ENCODE measurements around the gene IFRD2.

Gene IFRD2

DNA sequence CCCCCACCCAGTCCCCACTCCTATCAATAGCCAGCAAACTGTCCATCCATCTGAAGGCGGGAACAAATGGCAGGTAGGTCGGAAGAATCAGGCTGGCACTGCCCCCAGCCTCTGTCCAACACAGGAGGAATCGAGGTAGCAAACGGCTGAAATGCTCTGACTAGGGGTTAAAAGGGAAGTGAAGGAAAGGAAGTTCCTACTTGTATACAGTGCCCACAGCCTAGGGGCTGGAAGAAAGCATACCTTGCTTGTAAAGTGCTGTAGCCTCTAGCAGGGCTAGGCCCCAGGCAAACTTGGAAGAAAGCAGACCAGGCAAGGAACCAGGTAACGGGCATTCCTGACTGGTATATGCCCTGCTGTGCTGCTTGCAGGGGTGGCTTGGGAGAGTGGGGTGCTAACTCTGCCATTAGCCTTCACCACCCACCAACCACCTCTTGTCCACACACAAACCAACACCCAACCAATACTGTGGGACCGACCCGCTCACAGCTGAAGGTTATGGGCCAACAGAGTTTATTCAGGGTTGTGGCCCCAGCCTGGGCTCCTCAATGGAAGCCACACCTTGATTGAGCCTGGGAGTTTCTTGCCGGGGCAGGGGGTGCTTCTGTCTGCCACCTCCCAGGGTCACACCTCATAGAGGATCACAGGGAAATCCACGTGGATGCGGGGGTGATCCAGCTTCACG, 33.4 kb upstream of the IFRD2 start:
- Histone ChIP-seq H3K27ac (peak overlapping the region in 5 of 21 experiments; percentile 32 to 98 (median 44)), H3K4me3 (no peak overlapping the region)

DNA sequence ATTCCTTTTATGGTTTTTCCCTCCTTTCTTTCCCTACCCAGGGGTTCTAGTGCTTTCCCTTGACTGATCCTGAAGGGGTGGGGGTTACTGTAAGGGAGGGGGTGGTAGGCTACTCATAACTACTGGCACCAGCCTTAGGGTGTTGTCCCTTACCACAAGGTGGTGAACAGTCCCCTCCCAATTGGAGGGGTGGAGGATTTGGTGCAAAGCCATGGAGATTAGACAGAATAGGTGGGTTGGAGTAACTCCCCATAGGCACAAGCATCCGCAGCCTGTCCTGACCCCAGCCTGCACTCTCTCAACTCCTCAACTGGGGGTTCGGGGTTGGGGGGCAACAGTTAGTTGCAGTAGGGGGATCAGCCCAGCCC, 32.9 kb upstream of the IFRD2 start:
- no peak overlapping the region for H3K4me3 ChIP-seq
- peak overlapping the region in 9 of 21 experiments; percentile 5 to 98 (median 44) for H3K27ac ChIP-seq

DNA sequence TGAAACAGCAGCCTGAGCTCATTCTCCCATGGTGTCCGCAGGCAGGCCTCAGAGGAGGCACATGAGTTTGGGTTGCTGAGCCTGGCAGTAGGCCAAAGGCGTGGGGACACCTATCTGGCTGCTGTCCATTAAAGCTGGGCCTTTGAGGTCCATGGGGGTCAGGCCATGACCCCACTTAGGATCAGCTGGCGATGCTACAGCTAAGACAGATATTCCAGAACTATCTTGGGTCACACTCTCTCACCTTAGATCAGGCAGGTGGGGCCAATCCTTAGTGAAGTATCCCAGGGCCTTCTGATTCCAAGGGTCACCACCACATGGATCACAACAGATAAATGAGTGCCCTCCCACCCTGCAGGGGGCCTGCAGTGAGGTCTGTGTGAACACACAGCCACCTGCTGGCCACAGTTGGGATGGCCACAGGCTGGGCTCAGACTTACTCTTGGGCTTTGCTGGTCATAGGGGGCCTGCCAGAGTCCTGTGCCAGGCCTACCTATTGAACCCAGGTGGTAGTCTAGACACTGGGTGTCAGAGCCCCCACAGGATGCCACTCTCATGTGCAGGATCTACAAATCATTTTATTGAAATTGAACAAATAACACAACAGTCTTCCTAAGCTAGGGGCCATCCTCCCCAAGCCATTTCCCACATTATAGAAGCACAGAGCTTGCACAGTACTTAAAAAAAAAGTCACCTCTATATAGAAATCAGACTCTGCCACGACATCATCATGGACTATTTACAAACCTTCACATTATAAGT, 32.3 kb upstream of the IFRD2 start:
- peak overlapping the region in 18 of 21 experiments; percentile 36 to 99 (median 98) for H3K27ac ChIP-seq

DNA sequence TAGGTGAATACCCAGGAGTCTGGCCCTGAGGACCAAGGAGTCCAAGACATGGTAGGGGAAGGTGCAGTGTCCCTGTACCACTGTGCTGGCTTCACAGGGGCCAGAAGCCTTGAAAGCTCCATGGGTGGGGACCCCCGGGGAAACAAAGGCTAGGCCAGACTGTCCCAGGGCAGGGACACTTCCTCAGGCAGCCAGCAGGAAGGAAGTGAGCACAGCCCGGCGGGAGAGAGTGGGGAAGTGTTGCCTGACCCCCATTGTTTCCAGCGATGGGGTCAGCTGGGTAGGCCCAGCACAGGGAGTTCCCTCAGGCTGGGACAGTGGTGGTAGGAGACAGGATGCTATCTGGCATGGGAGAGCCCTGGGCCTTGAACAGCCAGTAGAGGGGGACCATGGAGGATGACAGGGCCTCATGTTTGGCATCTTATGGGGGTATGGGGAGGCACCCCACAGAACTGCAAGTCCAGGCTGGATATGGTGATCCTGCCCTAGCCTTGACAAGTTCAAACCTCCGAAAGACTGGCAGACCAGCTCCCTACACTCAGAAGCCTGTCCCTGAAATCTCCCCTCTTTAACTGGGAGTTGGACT, 31.5 kb upstream of the IFRD2 start:
- H3K4me3 ChIP-seq = no peak overlapping the region
- H3K27ac ChIP-seq = peak overlapping the region in 20 of 21 experiments; percentile 36 to 99 (median 97)

More for the DNA sequence above, 32.3 kb upstream of the IFRD2 start:
- no peak overlapping the region for H3K4me3 ChIP-seq

DNA sequence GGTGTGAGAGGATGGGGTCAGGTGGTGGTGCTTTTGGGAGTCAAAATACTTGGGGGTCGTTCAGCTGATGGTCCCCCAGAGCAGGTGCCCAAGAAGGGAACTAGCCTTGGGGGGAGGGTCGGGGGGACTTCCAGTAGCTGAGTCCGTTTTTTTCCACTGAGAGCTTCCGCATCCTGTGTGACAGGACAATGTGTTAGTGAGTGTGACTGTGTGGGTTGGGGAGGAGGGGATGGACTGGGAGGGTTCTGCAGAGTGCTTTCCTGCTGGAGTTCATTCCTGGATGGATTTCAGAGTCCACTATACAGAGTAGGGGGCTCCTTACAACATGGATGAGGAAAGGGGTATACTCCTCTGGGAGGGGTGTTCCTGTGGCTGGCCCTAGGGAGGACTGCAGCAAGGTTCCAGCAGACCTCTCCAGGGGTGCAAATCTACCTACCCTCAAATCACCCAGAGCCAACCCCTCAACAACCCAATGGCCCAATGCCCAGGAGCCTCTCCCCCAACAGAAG, 30.9 kb upstream of the IFRD2 start:
- H3K27ac ChIP-seq = peak overlapping the region in 20 of 21 experiments; percentile 21 to 99 (median 97)
- H3K4me3 ChIP-seq = peak overlapping the region in 1 of 7 experiments; percentile 71

DNA sequence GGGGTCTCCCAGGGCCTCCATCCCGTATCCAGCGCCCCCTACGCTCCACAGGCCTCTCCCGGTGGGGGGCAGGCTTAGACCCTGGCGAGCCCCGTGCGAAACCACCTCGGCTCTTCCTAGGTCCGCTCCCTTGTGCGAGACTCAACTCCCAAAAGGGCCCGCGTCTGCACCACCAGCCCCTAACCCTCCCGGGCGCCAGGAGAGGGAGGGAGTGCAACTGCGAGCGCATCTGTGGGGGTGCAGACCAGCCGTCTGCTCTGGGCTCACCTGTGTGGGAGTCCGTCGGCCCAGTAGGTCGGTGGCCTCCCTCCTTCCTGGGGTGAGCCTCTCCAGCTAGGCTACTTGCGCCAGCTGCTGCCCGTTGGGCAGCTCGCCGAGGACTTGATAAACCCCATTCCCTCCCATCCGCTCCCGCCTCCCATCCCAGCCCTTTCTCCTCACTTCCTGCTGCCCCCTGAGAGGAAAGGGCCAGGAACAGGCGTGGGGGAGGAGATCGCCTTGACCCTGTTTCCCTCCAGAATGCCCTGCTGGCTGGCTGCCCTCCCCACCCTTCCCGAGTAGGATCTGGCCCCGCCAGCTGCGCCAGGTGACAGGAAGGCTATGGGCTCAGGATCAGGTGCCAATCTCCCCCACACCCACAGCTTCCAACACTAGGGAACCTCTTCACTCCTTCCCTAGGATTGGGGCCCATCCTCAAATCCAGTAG, 30.3 kb upstream of the IFRD2 start, which contains the start of gene HYAL2:
Gene HYAL2, minus strand, starts transcription at position 360 of the 706 bp plus-strand sequence. CDS start 2,256 bp downstream, outside the sequence.
- peak within 1 kb of the TSS; percentile 57 to 92 (median 63) for H3K4me3 ChIP-seq

DNA sequence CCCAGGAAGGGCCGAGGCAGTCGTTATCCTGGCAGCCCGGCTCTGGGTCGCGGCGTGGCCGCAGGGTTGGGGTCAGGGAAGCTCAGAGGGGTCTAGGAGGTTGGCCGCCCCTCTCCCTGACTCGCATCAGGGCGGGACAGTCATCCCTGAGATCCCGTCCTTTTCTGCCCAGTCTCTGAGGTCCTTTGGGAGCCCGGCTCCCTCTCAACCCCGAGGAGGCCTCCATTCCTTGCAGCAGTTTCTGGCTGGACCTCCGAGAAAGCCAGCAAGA, 29.8 kb upstream of the IFRD2 start:
- Histone ChIP-seq H3K27ac (peak overlapping the region; percentile 86 to 99 (median 97)), H3K4me3 (peak overlapping the region; percentile 57 to 92 (median 63))

More for the DNA sequence above, 30.3 kb upstream of the IFRD2 start, which contains the start of gene HYAL2:
- H3K27ac ChIP-seq = peak within 1 kb of the TSS; percentile 86 to 99 (median 97)

DNA sequence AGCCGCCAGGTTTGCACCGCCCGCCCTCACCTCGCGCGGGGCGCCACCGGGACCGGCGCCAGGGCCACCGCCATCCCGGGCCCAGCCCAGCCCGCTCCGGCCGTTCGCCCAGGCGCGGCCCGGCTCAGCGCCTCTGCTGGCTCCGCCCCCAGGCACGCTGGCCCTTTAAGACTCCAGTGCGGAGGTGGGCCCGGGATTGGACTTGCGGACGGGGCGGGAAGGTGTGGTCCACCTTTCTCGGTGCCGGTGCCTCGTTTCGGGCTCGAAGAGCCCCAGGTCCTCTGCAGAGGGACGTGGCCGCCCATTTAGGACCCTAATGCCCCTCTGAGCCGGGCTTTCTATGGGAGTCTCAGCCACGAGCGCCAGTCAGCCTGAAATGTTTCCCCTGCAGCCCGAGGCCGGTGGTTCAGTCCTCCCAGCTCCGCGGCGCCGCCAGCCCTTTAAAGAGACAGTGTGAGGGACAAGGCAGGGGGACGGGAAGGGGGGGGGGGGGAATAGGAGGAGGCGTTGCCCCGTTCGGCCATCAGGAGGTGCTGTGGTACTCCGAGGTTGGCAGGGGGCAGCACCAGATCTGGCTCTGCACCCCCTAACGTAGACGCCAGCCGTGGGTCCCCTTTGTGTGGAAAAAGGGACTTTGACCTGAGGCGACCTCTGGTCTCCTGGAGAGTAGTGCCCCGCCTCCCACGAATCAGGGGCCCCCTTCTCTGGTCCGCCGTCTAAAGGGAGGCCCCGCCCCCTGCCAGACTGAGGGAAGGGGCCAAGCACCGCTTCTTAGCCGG, 29.3 kb upstream of the IFRD2 start:
- Histone ChIP-seq H3K27ac (peak overlapping the region; percentile 86 to 99 (median 97)), H3K4me3 (peak overlapping the region; percentile 57 to 92 (median 63))

DNA sequence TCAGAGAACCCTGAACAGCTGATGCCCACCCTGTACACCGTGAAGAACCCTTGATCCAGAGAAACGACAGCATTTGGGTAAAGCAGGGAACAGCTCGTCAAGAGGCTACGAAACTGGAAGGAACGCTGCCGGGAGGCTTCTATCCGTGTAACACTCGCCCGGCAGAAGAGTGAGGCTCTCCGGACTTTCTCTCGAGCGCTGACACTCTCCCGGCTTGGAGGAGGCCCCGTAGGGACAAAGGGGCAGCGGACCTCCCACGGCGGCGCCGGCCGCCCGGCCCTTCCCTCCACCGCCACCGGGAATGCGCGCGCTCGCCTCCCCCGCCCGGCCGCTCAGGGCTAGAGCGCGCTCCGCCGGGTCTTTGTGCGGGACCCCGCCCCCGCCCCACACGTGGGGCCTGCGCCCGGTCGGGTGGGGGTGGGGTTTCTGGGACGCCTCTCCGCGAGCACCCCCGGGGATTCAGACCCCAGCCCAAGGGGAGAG, 28.7 kb upstream of the IFRD2 start:
- H3K4me3 ChIP-seq = peak overlapping the region; percentile 57 to 92 (median 63)
- H3K27ac ChIP-seq = peak overlapping the region; percentile 86 to 99 (median 97)

DNA sequence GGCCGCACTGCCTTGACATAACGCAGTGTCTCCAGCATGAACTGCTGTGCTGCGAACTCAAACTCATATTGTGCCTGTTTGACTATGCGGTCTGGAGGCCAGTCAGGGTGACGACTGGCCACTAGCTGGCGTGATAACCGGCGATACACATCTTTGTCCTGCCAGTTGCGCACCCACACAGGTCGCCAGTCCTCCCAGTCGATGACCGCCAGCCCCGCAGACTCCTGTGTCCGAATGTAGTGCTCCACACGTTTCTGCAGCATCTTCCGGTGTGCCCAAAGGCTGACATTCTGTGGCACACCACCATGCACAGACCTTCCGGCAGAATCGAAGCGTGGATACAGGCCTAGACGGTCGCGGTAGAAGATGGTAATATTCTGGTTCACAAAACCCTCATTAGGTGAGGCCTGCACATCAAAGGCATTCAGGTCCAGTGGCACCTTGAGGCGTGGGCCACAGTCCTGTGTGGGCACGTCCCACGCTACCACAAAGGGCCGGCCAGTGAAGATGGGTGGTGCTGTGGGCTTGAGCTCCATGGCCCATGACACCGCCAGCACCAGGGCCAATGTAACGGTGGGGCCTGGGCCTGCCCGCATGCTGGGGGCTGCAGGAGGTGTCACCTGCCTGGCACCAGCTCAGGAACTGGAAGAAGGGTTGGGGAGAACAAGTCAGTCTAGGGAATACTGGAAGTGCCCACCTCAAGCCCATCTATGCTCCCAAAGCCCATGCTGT, 27.8 kb upstream of the IFRD2 start:
- H3K27ac ChIP-seq = peak overlapping the region in 19 of 21 experiments; percentile 86 to 99 (median 97)
- H3K4me3 ChIP-seq = peak overlapping the region; percentile 57 to 92 (median 63)

DNA sequence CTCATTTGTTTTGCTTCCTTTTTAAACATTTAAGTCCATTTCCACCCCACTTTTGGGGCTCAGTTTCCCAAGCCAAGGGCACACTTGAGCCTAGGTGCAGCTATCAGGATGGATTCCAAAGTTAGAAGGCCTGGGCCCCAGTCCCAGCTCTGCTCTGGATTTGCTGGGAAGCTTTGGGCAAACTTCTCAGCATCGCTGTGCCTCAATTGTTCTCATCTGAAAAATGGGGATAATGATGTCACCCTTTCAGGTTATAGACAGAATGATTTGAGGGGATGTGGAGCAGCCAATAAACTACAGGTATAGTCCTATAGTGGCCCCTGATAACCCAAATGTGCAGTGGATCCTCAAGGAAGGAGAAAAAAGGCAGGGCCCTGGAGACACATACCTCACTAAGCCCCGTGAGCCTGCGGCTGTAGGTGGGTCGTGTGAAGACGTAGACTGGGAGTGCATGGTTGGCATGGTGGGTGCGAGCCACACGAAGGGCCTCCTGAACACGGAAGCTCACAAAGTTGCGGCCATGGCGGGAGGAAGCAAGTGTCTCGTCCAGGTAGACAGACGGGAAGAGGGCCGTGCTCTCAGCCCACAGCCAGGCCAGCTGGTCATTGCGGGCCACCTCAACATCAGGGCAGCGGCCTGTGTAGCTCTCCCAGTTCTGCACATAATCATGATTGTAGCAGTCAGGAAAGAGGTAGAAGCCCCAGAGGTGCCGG, 27.1 kb upstream of the IFRD2 start:
- peak overlapping the region in 12 of 21 experiments; percentile 1 to 98 (median 84) for H3K27ac ChIP-seq
- peak overlapping the region in 1 of 7 experiments; percentile 1 for H3K4me3 ChIP-seq

DNA sequence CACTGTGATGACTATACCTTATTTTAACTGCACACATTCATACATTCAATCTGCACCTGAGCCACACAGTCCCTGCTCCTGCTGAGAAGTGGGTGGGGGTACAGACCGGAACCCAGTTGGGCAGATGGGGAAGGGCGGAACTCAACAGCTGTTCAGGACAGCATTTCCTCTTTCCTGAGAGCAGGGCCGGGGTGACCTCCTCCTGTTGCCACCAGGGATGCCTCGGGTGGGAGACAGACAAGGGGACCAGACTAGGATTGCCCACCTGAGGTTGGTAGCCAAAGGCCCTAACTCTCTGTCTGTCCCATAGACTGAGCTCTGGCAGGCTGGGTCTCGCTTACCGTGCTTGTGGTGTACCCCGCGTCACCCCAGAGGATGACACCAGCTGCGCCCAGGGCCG, 26.4 kb upstream of the IFRD2 start:
- Histone ChIP-seq H3K4me3 (no peak overlapping the region), H3K27ac (peak overlapping the region in 15 of 21 experiments; percentile 1 to 98 (median 83))

DNA sequence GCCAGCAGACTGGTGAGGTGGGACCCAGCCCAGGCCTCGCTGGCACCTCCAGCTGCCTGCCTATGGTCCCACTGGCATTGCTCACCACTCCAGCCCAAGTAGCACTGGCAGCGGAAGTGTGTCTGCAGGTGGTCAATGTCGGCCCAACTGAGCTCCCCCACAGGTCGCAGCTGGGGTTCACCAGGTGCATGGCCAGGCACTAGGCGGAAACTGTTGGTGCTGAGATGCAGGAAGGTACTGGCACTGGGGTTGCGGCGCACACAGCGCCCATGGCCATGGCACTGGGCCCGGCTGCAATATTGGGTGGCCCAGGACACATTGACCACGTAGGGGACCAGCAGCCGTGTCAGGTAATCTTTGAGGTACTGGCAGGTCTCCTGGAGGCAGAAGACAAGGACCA, 25.9 kb upstream of the IFRD2 start:
- no peak overlapping the region for H3K4me3 ChIP-seq
- peak overlapping the region in 20 of 21 experiments; percentile 21 to 98 (median 84) for H3K27ac ChIP-seq

DNA sequence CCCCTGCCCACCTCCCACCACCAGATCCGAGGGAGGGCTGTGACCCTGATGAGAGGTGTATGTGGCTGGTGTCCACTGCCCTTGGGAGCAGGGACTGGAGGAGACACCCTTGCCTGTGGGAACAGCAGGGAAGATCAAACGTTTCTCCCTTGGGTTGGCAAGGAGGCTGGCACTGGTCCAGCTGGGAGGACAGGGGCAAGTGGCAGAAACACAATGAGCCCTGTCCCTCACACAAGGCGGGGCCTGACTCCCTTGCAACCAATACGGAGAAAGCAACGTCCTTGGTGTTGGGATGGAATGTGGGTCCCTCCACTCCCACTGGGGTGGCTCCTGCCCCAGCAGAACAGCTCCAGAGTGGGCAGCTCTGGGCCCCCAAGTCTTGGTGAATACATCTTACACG, 25.1 kb upstream of the IFRD2 start:
- H3K27ac ChIP-seq = peak overlapping the region in 20 of 21 experiments; percentile 70 to 98 (median 84)
- no peak overlapping the region for H3K4me3 ChIP-seq

DNA sequence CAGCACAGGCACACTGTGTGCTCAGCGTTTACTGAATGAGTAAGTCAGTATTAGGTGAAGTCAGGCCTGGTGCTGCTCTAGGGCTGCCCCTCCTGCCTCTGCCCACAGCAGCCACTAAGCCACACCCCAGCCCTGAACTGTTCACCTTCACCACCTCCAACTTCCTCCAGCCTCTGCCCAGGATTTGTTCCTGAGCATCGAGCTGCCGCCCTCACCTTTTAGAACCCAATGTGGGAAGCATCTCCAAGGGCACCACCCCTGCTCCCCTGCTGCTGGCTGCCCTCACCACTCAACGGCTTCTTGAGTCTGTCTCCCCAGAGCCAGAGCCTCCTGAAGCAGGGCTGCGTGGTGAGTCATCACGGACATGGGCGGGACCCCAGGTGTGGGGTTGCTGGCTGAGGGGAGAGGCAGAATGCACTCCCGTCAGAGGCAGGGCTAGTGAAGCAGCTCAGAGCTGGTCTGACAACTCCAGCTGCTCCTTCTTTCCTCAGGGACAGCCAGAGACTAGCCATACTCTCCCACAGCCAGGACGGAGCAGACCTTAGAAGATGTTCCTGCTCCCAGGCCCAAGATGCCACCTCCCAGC, 24.5 kb upstream of the IFRD2 start:
- peak overlapping the region in 20 of 21 experiments; percentile 70 to 98 (median 84) for H3K27ac ChIP-seq

DNA sequence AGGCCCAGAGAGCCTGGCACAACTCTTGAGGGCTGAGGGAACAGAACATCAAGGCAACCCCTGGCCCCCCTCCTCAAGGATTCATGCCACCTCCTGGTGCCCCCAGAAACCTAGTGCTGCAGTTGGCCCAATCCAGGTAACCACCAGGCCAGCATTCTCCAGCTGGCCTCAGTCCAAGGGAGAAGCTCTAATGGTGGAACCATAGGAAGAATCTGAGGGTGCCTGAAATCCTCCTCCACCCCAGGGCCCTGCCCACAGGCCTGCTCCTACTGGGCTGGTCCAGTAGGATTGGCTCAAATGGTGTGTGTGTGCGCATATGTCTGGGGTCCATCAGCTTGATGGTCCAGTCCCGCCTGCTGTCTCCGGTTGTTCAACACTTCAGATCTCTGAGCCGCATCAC, 22.6 kb upstream of the IFRD2 start:
- Histone ChIP-seq H3K4me3 (no peak overlapping the region), H3K27ac (peak overlapping the region in 6 of 21 experiments; percentile 8 to 91 (median 38))

More for the DNA sequence above, 24.5 kb upstream of the IFRD2 start:
- H3K4me3 ChIP-seq = no peak overlapping the region

DNA sequence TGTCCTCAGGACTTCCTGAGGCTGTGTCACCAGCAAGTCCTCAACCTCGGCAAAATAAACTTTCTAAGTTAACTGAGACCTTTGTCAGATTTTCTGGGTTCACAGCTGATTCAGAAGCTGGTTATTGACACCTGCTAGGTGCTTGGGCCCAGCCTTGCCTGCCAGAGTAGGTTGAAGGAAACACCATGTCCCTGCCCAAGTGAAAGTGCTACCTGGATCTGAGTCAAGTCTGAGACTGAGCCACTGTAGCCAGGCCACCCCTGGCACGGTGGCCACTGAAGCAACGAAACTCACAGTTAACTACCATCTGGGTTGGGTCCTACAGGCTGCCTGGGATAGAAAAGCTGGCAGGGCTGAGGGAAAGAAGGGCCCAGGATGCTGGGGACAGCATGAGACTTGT, 22.1 kb upstream of the IFRD2 start:
- Histone ChIP-seq H3K27ac (peak overlapping the region in 5 of 21 experiments; percentile 8 to 91 (median 36)), H3K4me3 (no peak overlapping the region)
